Measurements from ENCODE around the gene BTLA.
"Not testable (repeated sequence)": the region's sequence is repeated elsewhere in the genome, so short reads cannot be mapped to it uniquely, and the experiment has no call there.

Gene BTLA

GRCh38 chr3:112456147-112456546 is 43.1 kb downstream of the BTLA start:
- no peak for DNase-seq (ENCODE audit: extremely low read depth in 1 of 2, low read depth in 1 of 2)

- no peak for DNase-seq (ENCODE audit: extremely low read depth in 1 of 2, low read depth in 1 of 2)
Observed at GRCh38 chr3:112448939-112449338, 50.3 kb downstream of the BTLA start.

DNA sequence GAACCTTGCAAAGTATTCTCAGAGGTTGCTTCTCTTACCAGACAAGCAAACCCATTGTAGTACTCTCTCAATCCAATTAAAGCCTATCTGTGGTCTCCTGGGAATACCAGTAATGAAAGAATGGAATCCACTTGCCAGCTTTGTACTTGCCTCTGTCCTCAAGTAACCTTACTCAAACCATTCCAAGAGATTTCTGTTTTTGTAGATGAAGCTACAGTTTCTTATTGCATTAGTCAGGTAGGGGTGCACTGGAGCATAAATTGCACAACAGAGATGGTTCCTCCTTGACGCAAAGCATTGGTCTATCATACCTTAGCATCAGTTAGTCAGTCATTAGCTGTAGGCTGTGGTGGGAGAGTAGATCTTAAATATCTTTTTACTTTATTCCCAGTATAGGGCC is 52.9 kb downstream of the BTLA start:
- DNase-seq (ENCODE audit: extremely low read depth in 1 of 2, low read depth in 1 of 2) = no peak

- DNase-seq (ENCODE audit: extremely low read depth in 1 of 2, low read depth in 1 of 2) = no peak
Observed at GRCh38 chr3:112445839-112446238, 53.4 kb downstream of the BTLA start.

GRCh38 chr3:112437146-112438022 is 61.9 kb downstream of the BTLA start:
- DNase-seq (ENCODE audit: extremely low read depth in 1 of 2, low read depth in 1 of 2) = no peak

GRCh38 chr3:112429960-112430359 is 69.3 kb downstream of the BTLA start:
- DNase-seq (ENCODE audit: extremely low read depth in 1 of 2, low read depth in 1 of 2) = no peak

DNA sequence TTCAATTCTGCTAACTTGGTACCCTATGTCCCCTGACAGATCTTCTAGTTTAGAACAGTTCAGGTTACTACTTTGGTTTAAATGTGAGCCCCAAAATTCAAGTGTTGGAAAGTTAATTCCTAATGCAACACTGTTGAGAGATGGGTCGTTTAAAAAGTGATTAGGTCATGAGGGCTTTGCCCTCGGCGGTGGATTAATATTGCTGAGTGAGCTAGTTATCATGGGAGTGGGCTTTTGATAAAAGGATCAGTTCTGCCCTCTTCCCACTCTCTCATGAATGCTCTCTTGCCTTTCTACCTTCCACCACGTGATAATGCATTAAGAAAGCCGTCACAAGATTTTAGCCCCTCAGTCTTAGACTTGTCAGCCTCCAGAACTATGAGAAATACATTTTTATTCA is 72.1 kb downstream of the BTLA start:
- no peak for DNase-seq (ENCODE audit: extremely low read depth in 1 of 2, low read depth in 1 of 2)

DNA sequence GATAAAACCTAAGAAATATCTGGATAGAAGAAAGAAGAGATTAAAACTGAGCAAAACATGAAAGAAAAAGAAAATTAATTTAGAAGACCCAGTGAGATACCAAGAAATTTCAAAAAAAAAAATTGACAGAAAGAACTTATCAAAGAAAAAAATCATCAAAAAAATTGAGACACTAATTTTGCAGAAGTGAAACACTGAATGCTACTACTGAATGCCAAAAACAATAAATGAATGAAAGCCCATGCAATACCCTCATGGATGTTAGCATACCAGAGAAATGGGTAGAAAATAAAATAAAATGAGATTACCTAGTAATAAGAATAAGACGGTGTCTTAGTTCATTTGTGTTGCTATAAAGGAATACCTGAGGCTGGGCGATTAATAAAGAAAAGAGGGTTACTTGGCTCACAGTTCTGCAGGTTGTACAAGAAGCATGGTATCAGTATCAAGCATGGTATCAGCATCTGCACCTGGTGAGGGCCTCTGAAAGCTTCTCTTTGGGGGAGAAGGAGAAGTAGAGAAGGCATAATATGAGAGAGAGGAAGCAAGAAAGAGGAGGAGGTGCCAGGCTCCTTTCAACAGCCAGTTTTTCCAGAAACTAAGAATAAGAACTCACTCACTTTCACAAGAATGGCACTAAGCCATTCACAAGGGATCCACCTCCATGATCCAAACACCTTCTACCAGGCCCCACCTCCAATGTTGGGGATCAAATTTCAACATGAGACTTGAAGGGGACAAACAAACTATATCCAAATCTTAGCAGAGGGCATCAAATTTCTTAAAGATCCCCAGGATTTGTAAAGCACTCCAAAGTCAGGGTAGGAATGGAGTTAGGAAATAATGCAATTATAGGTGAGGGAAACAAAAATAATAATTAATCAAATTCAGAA is 73.2 kb downstream of the BTLA start:
- DNase-seq (ENCODE audit: extremely low read depth in 1 of 2, low read depth in 1 of 2) = no peak

DNA sequence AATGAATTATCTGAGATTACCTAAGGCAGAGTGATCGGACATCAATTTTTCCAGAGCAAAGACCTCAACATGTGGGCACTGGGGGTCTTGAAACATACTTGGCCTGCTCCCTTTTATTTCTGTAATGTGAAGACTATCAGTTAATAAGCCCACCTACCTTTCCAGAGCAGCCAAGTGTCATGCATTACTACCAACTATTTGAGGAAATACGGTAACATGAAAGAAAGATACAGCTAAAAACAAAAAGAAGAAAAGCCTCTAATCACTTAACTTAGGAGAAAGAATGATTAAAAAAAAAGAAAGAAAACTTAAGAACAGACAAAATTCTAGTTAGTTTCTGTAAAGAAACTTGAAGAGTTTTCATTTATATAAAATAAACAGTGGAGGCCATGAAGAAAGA is 73.9 kb downstream of the BTLA start:
- DNase-seq (ENCODE audit: extremely low read depth in 1 of 2, low read depth in 1 of 2) = no peak

DNA sequence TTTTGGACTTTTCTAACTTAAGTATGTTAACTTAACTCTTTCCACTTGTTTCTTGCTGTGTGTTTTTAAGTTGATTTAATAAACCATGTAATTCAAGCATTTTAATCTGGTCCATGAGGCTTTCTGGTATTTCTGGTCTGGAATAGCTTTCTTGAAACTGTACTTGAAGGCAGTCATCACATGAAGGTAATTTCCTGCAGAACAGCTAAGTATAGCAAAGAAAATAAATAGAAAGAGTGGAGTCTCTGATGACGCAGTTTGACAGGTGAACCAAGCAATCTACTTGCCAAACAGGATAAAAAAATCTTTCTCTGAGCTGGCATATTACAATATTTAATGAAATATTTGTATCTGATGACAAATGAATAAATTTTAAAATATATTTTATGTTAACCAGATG is 74.9 kb downstream of the BTLA start:
- no peak for DNase-seq (ENCODE audit: extremely low read depth in 1 of 2, low read depth in 1 of 2)

DNA sequence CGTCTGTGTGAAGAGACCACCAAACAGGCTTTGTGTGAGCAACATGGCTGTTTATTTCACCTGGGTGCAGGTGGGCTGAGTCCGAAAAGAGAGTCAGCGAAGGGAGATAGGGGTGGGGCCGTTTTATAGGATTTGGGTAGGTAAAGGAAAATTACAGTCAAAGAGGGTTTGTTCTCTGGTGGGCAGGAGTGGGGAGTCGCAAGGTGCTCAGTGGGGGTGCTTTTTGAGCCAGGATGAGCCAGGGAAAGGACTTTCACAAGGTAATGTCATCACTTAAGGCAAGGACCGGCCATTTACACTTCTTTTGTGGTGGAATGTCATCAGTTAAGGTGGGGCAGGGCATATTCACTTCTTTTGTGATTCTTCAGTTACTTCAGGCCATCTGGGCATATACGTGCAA is 76.4 kb downstream of the BTLA start:
- DNase-seq (ENCODE audit: extremely low read depth in 1 of 2, low read depth in 1 of 2) = not testable (repeated sequence)

- DNase-seq (ENCODE audit: extremely low read depth in 1 of 2, low read depth in 1 of 2) = not testable (repeated sequence)
Observed at GRCh38 chr3:112418526-112418925, 80.7 kb downstream of the BTLA start.

DNA sequence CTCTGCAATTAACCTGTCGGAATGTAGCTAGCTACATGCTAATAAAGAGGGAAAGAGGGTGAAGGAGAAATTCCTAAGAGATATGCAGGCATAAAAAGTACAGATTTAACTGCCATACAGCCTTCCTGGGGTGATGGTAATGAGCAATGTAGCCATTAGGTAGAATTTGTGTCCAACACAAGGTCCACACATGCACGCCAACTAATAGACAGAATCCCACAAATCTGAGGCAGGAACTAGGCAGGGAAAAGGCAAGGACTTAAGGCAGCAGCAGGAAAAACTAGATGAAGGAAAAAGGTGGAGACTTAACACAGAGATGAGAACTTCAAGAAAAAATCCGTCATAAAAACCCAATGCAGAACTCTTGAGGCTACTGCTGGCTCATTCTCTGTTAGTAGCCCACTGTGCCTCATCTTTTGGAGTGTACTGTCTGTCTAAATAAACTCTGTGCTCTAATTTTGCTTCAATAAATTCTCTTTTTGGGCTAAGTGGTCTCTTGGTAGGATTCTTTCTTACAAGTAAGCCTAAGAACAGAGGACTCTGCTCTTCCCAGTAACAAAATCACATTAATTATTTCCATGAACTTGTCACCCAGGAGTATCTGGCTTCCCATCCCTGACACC is 81.5 kb downstream of the BTLA start:
- DNase-seq (ENCODE audit: extremely low read depth in 1 of 2, low read depth in 1 of 2) = no peak

- no peak for DNase-seq (ENCODE audit: extremely low read depth in 1 of 2, low read depth in 1 of 2)
Observed at GRCh38 chr3:112416391-112417212, 82.7 kb downstream of the BTLA start.

DNA sequence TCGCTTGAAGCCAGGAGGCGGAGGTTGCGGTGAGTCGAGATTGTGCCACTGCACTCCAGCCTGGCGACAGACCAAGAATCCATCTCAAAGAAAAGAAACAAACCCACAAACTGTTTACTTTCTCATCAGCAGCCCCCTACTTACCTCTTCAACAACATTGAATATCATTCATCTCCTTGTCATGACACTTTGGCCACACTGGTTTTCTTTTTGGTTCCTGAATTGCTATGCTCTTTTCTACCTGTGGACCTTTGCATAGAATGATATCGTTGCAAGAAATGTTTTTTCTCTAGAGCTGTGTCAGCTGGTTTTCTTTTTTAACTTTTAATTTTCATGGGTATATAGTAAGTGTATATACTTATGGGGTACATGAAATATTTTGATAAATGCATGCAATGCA is 83.9 kb downstream of the BTLA start:
- DNase-seq (ENCODE audit: extremely low read depth in 1 of 2, low read depth in 1 of 2) = no peak
